ENCODE results near the gene XPNPEP3.

GRCh38 chr22:40920526-40920925 lies 63.6 kb downstream of the XPNPEP3 start:
- TF ChIP-seq SIN3A (IDR thresholded peaks at IDR 0.05; ENCODE audit: borderline replicate concordance, insufficient read depth, low read length) (no peak), POLR2AphosphoS5 (IDR thresholded peaks at IDR 0.05; ENCODE audit: low read depth, low read length) (no peak), TAF1 (IDR thresholded peaks at IDR 0.05; ENCODE audit: borderline replicate concordance, insufficient read depth, low read length) (no peak)
